HG02610 (cell line): ENCODE measurements around the gene KLF2.
A peak's percentile ranks its signal among the peaks of the same experiment; 100 is the strongest.

Experiments
- ATAC-seq: cut with Tn5 transposase; IDR thresholded peaks from one replicate; pipeline ENCODE4 v1.9.1; 2021; ENCODE audit warnings: mild to moderate bottlenecking, moderate library complexity; ENCODE audit not compliant: unreplicated experiment

KLF2 gene

DNA sequence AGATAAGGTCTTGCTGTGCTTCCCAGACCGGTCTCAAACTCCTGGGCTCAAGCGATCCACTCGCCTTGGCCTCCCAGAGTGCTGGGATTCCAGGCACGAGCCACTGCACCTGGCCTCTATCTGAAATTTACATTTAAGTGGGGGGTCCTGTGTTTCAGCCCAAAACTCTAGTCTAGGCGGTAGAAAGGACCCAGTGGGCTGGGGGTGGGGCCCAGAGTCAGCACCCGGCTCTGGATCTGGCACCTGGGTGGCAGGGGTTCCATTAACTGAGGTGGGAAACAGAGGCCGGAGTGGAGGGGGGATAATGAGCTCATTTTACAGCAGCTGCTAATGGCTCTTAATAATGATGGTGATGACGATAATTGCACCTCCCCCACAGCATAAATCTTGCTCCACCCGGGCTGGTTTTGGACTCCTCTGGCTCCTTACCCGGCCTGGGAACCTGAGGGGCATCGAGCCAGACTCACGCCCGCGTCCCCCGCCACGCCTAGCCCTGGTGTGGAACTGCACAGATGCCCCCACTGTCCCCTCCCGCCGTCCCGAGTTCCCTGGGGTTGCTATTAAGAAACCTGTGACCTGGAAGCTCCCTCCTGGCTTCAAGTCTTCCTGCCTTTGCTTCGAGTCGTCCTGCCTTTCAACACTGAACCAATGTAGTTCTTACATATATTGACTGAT, 17.8 kb upstream of the KLF2 start:
- no peak for ATAC-seq

GRCh38 chr19:16308081-16308480, 16.5 kb upstream of the KLF2 start:
- no peak for ATAC-seq

- ATAC-seq = no peak
Observed at GRCh38 chr19:16309643-16310042, 15.0 kb upstream of the KLF2 start.

GRCh38 chr19:16315825-16316505, 8.7 kb upstream of the KLF2 start:
- ATAC-seq = no peak

DNA sequence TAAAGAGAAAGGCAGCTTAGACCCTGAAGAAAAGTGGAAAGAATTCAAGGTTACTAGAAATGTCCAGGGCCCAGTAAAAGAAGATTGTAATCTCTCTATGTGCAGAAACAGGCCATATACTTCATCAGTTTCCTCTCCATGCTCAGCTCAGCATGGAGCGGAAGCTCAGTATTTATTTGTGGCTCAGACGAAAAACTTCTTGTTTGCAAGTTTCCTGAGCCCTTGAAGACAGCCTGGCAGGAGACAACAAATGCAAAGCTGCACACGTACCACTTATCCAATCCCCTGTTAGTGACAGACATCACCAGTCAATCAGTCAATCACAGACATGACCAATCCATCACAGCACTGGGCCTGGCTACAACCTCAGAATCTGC, 8.1 kb upstream of the KLF2 start:
- ATAC-seq = no peak

DNA sequence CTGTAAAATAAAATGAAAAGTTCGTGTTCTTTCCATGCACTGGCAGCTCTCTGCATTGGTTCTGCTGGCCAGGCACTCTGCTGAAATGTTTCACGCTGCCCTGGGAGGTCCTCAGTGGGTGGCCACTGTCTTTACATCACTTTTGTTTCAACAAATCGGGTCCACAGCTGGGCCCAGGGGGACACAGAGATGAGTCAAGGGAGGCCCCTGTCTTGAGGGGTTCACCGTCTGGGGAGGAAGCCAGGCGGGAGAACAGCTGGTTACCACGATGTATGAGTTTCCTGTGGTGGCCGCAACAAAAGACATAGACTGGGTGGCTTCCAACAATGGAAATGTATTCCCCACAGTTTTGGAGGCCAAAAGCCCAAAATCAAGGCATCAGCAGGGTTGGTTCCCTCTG, 5.1 kb upstream of the KLF2 start:
- no peak for ATAC-seq

GRCh38 chr19:16320987-16321386, 3.6 kb upstream of the KLF2 start:
- no peak for ATAC-seq

GRCh38 chr19:16325161-16325527, 518 bp downstream of the KLF2 start:
- no peak for ATAC-seq

DNA sequence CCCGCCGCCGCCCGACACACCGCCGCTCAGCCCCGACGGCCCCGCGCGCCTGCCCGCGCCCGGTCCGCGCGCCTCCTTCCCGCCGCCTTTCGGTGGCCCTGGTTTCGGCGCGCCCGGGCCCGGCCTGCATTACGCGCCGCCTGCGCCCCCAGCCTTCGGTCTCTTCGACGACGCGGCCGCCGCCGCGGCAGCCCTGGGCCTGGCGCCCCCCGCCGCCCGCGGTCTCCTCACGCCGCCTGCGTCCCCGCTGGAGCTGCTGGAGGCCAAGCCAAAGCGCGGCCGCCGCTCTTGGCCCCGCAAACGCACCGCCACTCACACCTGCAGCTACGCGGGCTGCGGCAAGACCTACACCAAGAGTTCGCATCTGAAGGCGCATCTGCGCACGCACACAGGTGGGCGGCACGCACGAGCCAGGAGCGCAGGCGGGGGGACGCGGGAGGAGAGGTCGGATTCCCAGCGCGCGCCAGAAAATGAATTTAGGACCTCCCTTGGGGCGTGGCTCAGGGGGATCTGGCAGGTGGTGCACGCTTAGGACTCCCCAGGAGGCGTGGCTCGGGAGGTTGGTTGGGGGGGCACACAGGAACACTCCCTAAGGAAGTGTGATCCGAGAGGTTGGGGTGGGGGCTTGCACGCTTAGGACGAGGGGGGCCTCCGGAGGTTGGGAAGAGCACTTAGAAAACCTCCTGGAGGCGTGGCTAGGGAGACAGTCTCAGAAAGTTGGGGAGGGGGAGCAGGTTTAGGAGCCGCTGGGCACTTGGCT, 1.2 kb downstream of the KLF2 start:
- no peak for ATAC-seq

GRCh38 chr19:16326401-16327168, 2.0 kb downstream of the KLF2 start:
- no peak for ATAC-seq

DNA sequence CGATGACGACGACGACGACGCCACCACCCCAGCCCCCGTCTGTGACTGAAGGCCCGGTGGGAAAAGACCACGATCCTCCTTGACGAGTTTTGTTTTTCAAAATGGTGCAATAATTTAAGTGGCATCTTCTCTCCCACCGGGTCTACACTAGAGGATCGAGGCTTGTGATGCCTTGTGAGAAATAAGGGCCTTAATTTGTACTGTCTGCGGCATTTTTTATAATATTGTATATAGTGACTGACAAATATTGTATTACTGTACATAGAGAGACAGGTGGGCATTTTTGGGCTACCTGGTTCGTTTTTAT, 2.5 kb downstream of the KLF2 start:
- no peak for ATAC-seq

GRCh38 chr19:16327501-16327900, 2.9 kb downstream of the KLF2 start:
- no peak for ATAC-seq

- ATAC-seq = no peak
Observed at GRCh38 chr19:16327911-16328823, 3.5 kb downstream of the KLF2 start.

- ATAC-seq = no peak
Observed at GRCh38 chr19:16328824-16329482, 4.3 kb downstream of the KLF2 start.

DNA sequence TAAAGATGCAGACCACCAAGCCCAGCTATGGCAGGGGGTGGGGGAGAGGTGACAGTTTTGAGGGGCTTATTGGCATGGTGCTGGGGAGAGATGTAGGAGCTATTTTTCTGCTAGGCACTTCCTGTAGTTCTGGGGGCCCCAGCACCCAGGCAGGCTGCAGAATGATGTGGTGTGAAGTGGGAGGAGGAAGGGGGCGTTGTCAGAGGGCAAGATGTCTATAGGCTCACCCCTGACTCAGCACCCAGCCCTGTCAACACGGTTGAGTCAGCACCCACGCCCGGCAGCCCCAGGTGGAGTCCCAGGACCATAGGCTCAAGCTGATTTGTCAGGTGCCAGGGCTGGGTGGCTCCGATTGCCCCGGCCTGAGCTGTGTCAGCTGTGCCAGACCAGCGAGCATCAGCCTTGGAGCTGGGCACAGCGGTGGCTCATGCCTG, 5.8 kb downstream of the KLF2 start:
- ATAC-seq = peak; percentile 57

GRCh38 chr19:16330806-16331690, 6.4 kb downstream of the KLF2 start:
- no peak for ATAC-seq

DNA sequence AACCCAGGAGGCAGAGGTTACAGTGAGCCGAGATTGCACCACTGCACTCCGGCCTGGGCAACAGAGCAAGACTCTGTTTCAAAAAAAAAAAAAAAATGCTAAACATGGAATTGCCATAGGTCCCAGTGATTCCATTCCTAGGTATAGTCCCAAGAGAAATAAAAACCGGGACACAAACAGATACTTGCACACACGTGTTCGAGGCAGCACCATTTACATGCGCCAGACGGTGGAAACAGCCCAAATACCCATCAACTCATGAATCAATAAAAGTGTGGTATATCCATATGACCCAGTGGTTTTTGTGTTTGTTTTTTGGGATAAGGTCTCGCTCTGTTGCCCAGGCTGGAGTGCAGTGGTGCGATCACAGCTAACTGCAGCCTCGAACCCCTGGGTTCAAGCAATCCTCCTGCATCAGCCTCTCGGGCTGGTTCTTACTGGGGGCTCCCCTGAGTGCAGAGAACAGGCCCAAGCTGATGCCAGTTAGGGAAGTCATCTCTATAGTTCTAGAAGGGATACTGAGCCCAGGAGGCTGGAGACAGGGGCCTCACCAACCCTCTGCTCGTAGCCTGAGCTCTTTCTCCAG, 8.5 kb downstream of the KLF2 start:
- no peak for ATAC-seq

DNA sequence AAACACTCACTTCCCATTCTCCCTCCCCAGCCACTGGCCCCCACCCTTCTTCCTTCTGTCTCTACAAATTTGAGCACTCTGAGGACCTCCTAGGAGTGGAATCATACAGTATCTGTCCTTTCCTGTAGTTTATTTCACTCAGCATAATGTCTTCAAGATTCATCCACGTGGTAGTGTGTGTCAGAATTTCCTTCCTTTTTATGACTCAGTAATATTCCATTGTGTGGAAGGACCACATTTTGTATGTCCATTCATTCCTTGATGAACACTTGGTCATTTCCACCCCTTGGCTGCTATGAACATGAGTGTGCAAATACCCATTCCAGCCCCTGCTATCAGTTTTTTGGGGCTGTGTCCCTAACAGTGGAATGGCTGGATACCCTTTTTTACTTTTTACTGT, 9.8 kb downstream of the KLF2 start:
- ATAC-seq = no peak

GRCh38 chr19:16335226-16335625, 10.6 kb downstream of the KLF2 start:
- no peak for ATAC-seq
